Activated CD8-positive, alpha-beta T cell treated with anti-CD3 and anti-CD28 coated beads for 36 hours (primary cell): ENCODE results near the gene PPP1R9B. TPM values are rescaled to one million over a fixed set of nuclear protein-coding genes. Genes with fewer than 3 reads are reported as not detected.

Experiments
- ATAC-seq: fragments of 200-7000 bp; cut with Tn5 transposase; one replicate; pipeline ENCODE4 v1.10.0; 2021; ENCODE audit warnings: mild to moderate bottlenecking, moderate library complexity
- CTCF ChIA-PET: fragments of 350-600 bp; sonication (Branson Sonifier 250); formaldehyde crosslinking; loops from one replicate; lab custom pipeline; 2021; ENCODE audit warnings: antibody characterized with exemption; lab: Charles Lee
- POLR2A ChIA-PET: fragments of 350-600 bp; sonication (Branson Sonifier 250); formaldehyde crosslinking; loops from one replicate; lab custom pipeline; 2021; ENCODE audit warnings: antibody characterized with exemption; lab: Charles Lee
- DNase-seq: peaks from one replicate; pipeline ENCODE4 v3.0.0-alpha.2; 2020
- H3K27ac Mint-ChIP-seq: one replicate; pipeline ENCODE4 v1.8.0; 2021; ENCODE audit warnings: mild to moderate bottlenecking, mixed read lengths
- H3K27me3 Mint-ChIP-seq: one replicate; pipeline ENCODE4 v1.8.0; 2021; ENCODE audit warnings: mixed read lengths
- H3K36me3 Mint-ChIP-seq: one replicate; pipeline ENCODE4 v1.8.0; 2021; ENCODE audit warnings: low read depth, mixed read lengths
- H3K4me1 Mint-ChIP-seq: one replicate; pipeline ENCODE4 v1.8.0; 2021; ENCODE audit warnings: low read depth, mixed read lengths
- H3K4me3 Mint-ChIP-seq: one replicate; pipeline ENCODE4 v1.8.0; 2021; ENCODE audit warnings: mild to moderate bottlenecking, moderate library complexity, mixed read lengths
- H3K9me3 Mint-ChIP-seq: one replicate; pipeline ENCODE4 v1.8.0; 2021; ENCODE audit warnings: mixed read lengths
- CTCF ChIP-seq: fragments of 200-600 bp; IDR thresholded peaks from one replicate; pipeline ENCODE4 v1.8.0; 2022; ENCODE audit warnings: antibody characterized with exemption, mild to moderate bottlenecking
- intact Hi-C: fragments of 100-400 bp; cut with micrococcal nuclease; formaldehyde crosslinking; loops from one replicate; pipeline ENCODE4 v1.10.0; 2022
- total RNA-seq, 2 experiments: library from RNA; stranded (reverse); gene quantifications; one replicate each; pipeline ENCODE4 v1.2.3, GENCODE V29; 2021

PPP1R9B gene
- total RNA-seq, 2 experiments from 2014 or later = 52.4 to 56.4 TPM

- H3K36me3 Mint-ChIP-seq = no peaks in the 10 kb centered on the region
- peaks cover 12% of the 10 kb centered on the region for H3K4me1 Mint-ChIP-seq
- ATAC-seq = peak; percentile 90
- intact Hi-C loops = loop anchor here (10.0 kb wide), 1 partner anchor 47 kb away; the partner anchor contains the start of gene SGCA
- no peaks in the 10 kb centered on the region for H3K9me3 Mint-ChIP-seq
- peak; percentile 71 for DNase-seq
- no peak overlapping the region for H3K27ac Mint-ChIP-seq
- peak overlapping the region; percentile 52 for H3K4me3 Mint-ChIP-seq
- peaks cover 32% of the 10 kb centered on the region for H3K27me3 Mint-ChIP-seq
- CTCF ChIA-PET = interaction anchor here (0.6 to 5.0 kb wide), 27 partner anchors 9 to 179 kb away, joined by 3 to 45 read pairs (median 4); partner anchors contain the start of gene SAMD14
- POLR2A ChIA-PET = interaction anchor here (0.5 to 2.7 kb wide), 7 partner anchors 9 to 52 kb away, joined by 3 to 6 read pairs (median 3); partner anchors contain the start of genes PDK2 and PPP1R9B
- peak; percentile 77 for TF ChIP-seq CTCF
Measured at GRCh38 chr17:50117202-50118051, 33.0 kb downstream of the PPP1R9B start.

- Mint-ChIP-seq H3K36me3 (no peaks in the 10 kb centered on the region), H3K27ac (no peak overlapping the region), H3K27me3 (peaks cover 29% of the 10 kb centered on the region), H3K4me1 (peaks cover 12% of the 10 kb centered on the region), H3K4me3 (no peak overlapping the region), H3K9me3 (no peaks in the 10 kb centered on the region)
- intact Hi-C loops = loop anchor here (10.0 kb wide), 1 partner anchor 49 kb away; the partner anchor contains the start of gene SGCA
- no peak for TF ChIP-seq CTCF
- ChIA-PET POLR2A (interaction anchor here (2.4 kb wide), 1 partner anchor 16 kb away, joined by 9 read pairs; the partner anchor contains the start of gene SAMD14), CTCF (interaction anchor here (0.7 to 5.0 kb wide), 22 partner anchors 11 to 196 kb away, joined by 3 to 45 read pairs (median 8); partner anchors contain the start of genes PPP1R9B, SAMD14 and SGCA)
- DNase-seq (no peak), ATAC-seq (no peak)
Measured at GRCh38 chr17:50115756-50116155, 34.7 kb downstream of the PPP1R9B start.

DNA sequence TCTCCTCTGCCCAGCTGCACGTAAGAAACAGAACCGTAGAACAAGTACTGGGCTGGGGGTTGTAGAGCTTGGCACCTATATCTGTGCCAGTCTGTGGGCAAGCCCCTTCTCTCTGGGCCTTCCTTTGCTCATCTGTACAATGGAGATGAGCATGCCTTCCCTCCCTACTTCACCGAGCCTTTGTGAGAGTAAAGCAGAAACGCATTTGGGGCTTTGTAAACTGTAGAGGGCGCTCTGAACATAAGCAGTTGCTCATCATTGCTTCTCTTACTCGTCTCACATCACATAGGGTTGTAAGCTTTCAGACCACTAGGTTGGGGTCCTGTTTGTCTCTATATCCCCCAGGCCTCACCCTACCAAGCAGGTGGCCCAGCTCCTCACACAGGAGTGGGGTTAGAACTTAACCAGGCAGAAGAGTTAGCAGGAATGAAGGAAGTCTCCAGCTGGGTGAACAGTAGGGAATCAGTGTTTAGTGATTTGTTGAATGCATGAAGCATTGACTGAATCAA is 35.6 kb downstream of the PPP1R9B start:
- peaks cover 12% of the 10 kb centered on the region for H3K4me1 Mint-ChIP-seq
- peaks cover 29% of the 10 kb centered on the region for H3K27me3 Mint-ChIP-seq
- no peaks in the 10 kb centered on the region for H3K9me3 Mint-ChIP-seq
- intact Hi-C loops = loop anchor here (10.0 kb wide), 1 partner anchor 50 kb away; the partner anchor contains the start of gene SGCA
- no peak overlapping the region for H3K4me3 Mint-ChIP-seq
- ChIA-PET CTCF (interaction anchor here (0.7 to 5.0 kb wide), 29 partner anchors 8 to 197 kb away, joined by 3 to 45 read pairs (median 5); partner anchors contain the start of genes PPP1R9B and SGCA), POLR2A (interaction anchor here (2.4 kb wide), 1 partner anchor 17 kb away, joined by 9 read pairs; the partner anchor contains the start of gene SAMD14)
- peak; percentile 63 for TF ChIP-seq CTCF
- peak; percentile 69 for ATAC-seq
- peak; percentile 75 for DNase-seq
- no peak overlapping the region for H3K27ac Mint-ChIP-seq
- no peaks in the 10 kb centered on the region for H3K36me3 Mint-ChIP-seq

GRCh38 chr17:50114401-50114800 is 36.1 kb downstream of the PPP1R9B start:
- Mint-ChIP-seq H3K4me1 (peaks cover 12% of the 10 kb centered on the region), H3K4me3 (no peak overlapping the region), H3K9me3 (no peaks in the 10 kb centered on the region), H3K27me3 (peaks cover 25% of the 10 kb centered on the region), H3K27ac (no peak overlapping the region), H3K36me3 (no peaks in the 10 kb centered on the region)
- ChIA-PET POLR2A (interaction anchor here (2.4 kb wide), 1 partner anchor 17 kb away, joined by 9 read pairs; the partner anchor contains the start of gene SAMD14), CTCF (interaction anchor here (0.7 to 5.0 kb wide), 25 partner anchors 9 to 193 kb away, joined by 3 to 45 read pairs (median 6); partner anchors contain the start of genes PPP1R9B and SGCA)
- TF ChIP-seq CTCF = no peak
- ATAC-seq (no peak), DNase-seq (no peak)
- intact Hi-C loops = loop anchor here (10.0 kb wide), 1 partner anchor 50 kb away; the partner anchor contains the start of gene SGCA
